Measurements from ENCODE around the gene MIPOL1.
"Not testable (repeated sequence)": the region's sequence is repeated elsewhere in the genome, so short reads cannot be mapped to it uniquely, and the experiment has no call there.

The MIPOL1 gene

DNA sequence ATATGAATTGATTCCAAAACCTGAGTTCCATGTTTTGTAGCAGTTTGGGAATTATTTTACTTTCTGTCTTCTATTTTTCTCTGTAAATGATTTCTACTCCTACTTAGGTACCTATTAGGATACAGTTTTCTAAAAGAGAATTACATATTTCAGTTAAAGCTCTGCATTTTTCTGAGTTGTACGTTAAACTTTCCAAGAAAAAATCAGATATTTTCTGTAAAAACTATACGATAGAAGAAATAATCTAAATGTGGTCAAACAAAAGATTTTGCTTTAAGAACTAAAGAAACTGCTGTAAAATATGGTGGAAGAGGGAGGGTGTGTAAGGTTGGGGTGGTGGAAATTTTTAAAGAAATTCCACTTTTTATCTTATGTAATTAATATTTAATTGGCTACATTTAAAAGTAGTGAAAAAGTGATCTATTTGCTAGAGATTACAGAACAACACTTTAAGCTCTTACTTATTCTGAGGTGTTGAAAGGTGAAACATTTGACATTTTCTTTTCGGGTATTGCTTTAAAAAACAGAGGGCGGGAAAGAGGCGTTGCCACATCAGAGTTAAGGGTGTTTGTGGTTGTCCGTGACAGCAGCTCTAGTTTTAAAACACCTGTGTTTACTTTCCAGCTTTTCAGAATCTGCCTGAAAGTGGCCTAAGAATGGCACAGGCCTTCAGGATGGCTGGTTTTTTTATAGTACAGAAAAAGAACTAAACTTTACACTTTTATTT is 187.3 kb downstream of the MIPOL1 start:
- no peak for DNase-seq

DNA sequence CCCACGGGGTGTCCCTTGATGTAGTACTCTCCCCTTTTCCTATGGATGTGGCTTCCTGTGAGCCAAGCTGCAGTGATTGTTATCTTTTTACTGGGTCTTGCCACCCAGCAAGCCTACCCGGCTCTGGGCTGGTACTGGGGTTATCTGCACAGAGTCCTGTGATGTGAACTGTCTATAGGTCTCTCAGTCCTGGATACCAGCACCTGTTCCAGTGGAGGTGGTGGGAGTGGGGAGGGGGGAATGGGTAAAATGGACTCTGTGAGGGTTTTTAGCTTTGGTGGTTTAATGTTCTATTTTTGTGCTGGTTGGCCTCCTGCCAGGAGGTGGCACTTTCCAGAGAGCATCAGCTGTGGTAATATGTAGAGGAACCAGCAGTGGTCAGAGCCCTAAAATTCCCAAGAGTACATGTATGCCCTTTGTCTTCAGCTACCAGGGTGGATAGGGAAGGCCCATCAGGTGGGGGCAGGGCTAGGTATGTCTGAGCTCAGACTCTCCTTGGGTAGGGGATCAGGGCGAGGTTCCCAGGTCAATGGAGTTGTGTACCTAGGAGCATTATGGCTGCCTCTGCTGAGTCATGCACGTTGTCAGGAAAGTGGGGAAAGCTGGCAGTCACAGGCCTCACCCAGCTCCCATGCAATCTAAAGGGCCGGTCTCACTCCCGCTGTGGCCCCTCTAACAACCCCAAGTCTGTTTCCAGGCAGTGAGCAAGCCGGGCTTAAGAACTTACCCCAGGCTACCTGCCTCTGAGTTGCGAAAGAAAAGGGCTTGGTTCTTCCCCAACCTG is 199.6 kb downstream of the MIPOL1 start:
- not testable (repeated sequence) for DNase-seq

DNA sequence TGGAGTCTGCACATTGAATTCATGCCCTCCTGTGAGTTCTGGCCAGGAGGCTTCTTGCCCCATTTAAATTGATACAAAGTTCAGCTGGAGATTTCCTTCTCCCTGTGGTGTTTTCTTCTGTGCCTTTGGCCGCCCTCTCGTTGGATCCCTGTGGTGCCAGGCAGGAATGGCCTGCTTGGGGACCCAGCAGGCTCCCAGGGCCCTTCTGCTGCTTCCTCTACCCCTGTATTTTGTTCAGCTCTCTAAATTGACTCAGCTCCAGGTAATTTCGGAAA is 200.1 kb downstream of the MIPOL1 start:
- DNase-seq: no peak

DNA sequence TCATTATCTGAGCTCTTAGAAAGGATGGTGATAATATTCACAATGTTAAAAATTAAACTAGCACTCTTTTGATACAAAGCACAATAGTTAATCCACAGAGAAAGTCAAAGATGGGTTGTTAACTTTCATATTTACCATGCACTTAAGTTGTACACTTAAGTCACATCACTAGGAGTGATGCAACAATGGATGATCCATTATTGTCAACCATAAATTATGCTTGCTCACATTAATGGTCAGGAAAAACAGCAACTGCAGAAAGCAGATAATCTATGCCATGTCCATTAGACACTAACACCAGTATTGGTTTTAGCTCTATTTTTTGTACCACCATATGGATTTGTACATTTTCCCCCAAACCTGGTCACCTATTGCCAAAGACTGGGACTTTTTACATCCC is 201.8 kb downstream of the MIPOL1 start:
- DNase-seq: no peak

DNA sequence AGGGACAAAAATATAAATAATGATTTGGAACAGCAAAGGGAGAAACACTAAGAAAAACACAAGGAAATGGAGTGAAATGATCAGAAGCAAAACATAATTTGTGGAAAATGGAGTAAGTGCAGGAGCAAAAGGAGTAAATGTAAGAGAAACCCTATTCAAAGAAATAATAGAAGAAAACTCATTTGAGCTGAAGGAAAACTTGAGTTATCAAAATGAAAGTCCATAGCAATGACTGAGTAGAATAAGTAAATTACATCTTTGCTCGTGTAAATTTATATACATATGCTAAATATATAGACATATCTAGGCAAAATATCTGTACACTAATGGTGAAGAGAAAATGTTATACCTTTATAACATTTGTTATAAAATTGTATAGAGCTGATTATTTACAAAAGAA is 203.4 kb downstream of the MIPOL1 start:
- DNase-seq: no peak

DNA sequence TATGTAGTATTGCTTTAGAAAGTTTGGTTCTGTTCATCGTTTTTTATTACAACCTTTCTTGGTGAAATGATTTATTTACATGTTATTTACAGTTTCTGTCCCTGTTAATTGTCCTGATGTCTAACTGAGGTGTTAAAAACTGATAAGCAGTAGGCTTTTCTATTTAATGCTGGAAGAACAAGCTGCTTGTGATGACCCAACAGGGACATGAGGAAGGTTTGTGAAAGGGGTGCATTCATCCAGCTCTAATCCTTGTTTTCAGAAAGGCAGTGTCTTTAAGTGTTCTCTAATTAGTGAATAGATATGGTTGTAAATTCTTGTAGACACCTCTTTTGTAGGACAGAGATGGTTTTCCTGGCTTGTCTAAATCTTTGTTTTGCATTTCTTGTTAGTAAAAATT is 205.9 kb downstream of the MIPOL1 start:
- DNase-seq: no peak

DNA sequence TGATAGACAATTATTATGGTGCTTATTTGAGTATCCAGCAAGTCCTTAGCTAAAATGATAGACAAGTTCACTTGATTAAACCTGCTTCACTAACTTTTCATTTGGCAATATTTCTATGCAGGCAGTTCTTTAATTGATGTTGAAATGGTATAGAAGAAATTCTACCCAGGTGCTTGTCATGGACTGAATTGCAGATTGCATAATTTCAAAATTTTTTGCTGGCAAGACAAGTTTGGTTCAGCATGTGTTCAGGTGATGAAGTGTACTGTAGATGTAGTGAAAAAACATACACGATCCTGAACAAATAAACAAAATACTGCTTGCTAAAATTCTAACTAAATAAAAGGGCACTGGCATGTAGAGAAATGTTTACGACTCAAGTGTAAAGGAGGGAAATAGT is 208.4 kb downstream of the MIPOL1 start:
- no peak for DNase-seq

DNA sequence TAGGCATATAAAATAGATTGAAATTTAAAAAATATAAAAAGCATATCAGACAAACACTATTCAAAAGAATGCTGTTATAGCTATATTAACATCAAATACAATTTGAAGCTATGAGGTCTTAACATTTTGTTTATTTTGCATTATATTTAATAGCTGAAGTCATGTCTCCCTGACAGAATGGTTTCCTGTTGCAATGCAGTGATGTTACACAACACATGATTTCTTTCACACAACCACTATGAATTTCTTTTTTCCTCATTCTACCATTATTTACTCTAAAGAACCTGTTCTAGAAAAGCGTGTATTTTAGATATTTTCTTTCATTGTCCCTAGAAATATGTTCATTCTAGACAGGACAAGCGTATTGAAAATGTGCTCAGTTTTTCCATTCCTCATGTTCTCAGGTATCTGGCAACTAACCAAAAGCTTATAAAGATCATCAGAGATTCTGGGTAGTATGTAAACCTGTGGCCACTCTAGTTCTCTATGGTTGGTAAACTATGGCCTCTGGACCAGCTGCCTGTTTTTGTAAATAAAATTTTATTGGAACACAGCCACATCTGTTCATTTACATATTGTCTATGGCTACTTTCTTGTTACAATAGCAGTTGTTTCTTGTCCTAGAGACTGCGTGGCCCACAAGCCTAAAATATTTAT is 213.5 kb downstream of the MIPOL1 start:
- no peak for DNase-seq

DNA sequence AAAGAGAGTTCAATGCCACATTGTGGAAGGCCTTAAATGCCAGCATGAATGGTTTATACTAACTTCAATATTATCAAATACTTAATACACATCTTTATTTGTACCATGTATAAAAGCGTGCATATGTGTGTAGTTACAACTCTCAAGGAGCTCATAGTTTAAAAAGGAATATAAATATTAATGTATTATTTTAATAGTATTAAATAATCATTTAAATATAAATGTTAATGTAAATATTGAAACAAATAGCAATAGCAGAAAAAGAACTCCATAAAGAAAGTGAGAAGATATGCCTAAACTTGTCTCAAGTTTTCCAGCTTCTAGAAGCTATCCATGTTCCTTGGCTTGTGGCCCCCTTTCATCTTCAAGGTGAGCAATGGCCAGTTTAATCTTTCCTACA is 215.3 kb downstream of the MIPOL1 start:
- DNase-seq: no peak

DNA sequence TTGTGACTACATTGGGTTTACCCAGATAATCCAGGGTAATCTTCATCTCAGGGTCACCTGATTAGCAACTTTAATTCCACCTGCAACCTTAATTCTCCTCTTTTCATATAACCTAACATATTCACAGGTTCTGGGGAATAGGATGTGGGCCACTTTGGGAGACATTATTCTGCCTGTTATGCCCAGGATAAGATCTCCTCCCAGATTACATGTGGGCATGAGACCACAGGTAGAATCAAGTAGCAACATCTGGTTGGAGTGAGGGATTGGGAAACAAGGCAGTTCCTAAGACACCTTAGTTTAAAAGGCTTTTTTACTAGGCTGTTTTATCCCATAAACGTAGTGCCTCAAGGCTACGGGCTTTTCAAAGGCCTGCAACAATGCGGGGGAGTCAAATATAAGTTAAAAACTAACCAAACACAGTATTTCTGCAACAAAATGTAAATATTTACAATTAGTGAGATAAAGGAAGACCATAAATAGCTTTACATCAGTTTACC is 215.8 kb downstream of the MIPOL1 start:
- no peak for DNase-seq

DNA sequence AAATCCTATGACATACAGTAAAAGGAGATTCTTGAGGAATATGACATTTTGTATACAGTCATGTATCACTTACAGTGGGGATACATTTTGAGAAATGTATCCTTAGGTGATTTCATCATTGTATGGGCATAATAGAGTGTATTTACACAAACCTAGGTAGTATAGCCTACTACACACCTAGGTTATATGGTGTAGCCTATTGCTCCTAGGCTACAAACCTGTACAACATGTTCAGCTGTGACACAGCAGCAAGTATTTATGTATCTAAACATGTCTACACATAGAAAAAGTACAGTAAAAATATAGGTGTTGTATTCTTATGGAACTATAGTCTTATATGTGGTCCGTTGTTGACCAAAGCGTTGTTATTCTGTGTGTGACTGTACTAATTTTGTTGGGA is 218.5 kb downstream of the MIPOL1 start:
- no peak for DNase-seq

DNA sequence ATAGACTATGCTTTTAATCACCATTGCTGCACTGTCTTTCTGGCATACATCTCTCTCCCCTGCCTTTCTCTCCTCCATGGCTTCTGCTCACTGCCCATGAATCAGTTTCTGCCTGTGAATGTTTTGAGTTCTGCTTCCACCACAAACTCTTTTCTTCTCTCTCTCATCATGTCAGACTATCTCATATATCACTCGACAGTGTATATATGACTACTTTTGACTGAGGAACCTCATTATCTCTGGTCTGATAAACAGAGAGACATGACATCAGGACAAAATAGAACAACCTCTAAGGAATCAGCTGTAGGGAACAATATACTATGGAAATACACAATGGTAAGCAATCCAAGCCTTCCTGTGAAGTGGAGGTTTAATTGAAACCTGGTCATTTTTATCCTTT is 219.4 kb downstream of the MIPOL1 start:
- no peak for DNase-seq

DNA sequence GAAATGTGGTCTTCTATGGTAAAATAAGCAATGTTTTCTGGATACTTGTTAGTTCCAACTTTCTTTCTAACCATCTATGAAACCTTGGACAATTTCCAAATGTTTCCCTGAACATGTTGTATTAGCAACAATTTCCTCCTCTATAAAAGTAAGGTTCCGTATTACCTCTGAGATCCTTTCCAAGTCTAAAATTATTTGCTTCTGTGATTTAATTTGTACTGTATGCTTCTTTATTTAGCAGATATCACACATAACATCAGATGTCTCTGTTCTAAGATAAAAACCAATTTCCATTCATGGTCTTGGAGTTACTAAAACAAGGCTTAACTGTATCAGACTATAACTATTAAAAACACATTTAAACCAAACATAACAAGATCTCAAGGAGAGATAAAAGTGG is 220.1 kb downstream of the MIPOL1 start:
- no peak for DNase-seq

DNA sequence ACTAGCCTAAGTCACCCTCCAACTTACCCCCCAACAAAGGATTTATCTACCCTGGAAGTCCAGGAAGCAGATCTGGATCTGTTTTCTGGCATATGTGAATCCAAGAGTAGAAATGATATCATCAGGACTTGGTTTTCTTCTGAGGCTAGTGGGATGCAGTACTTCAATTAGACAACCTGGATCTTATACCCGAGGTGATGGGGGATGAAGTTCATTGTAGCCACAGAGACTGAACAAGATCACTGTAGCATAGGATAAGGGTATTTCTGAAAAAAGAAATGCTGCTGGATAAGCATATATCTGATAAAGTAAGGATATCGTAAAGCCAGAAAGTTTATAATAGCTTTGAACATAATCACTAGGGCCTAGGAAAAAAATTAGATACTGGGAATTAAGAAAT is 222.9 kb downstream of the MIPOL1 start:
- DNase-seq: no peak

DNA sequence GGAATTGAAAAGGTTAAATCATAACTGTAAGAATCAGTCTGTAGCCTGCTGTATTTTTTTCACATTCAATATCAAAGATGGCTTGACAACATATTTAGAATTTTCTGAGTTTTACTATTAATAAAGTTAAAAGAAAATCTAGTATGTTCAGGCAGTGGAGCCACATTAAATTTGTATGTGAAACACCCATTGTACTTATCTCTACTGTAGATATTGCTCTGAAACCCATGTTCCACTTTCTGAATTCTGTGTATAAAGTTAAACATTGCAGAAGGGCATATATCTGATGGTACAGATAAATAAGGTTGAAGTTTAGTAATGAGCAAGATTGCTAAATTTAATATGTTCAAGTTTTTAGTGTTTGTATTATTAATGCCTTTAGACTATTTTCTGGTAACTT is 224.6 kb downstream of the MIPOL1 start:
- no peak for DNase-seq

DNA sequence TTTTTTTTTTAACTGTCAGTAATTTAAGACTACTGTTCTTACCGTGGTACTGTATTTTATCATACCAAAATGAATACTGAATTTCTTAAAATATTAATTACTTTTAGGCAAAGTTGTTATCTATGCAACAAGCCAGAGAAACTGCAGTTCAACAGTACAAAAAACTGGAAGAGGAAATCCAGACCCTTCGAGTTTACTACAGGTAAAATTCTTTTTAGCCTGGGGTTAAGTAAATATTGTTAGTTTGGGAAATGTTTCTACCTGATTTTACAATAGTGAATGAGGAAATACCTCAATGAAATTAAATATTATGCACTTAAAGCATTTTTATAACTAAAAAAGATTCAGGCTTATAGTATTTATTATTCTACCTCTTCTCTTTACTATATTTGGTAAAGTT is 225.0 kb downstream of the MIPOL1 start:
- no peak for DNase-seq

DNA sequence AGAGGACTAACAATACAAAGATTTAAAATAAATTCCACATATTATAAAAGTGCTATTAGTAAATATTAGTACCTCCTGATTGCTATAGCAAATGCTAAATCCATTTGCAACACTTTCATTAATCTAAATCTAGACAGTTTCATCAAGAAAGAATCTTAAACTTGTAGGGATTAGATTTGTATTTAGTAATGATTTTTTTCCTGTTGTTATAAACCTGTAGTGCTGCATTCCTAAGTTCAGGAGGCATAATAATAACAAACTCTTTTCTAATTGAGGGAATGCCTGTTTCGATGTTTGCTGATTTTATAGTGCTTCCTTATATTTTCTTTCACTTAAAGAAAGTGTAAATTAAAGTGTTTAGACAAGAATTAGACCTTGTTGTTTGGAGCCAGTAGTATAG is 231.2 kb downstream of the MIPOL1 start:
- no peak for DNase-seq

DNA sequence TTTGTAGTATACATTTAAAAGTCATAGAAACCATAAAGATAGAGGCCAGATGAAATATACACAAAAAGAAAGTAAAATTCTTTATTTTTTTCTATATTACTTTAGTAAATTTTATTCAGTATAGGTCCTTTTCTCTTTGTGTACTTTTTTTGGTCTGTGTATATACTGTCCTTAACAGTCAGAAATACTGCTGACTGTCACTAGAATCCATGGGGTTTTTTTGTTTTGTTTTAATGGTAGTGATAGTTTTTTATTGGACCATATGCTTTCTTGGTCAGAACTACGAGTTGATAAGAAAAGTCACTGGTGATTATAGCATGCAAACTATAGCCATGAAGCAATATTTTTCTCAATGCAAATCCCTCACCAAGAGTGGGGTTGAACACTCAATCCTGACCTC is 231.9 kb downstream of the MIPOL1 start:
- DNase-seq: no peak

DNA sequence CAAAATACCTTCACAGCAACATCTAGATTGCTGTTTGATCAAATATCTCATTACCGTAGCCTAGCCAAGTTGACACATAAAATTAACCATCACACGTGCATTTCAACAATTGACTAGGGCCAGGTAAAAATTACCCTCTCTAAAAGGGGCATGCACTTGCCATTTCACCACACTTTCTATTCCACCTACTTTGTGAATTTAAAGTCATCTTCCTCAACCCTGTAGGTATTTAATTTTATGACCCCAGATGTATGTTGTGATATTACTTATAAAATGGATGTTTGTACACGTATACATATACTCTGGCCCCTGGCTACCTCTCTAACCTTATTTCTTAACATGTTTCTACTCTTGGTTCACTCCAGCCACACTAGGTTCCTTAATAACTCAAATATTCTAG is 237.1 kb downstream of the MIPOL1 start:
- no peak for DNase-seq

DNA sequence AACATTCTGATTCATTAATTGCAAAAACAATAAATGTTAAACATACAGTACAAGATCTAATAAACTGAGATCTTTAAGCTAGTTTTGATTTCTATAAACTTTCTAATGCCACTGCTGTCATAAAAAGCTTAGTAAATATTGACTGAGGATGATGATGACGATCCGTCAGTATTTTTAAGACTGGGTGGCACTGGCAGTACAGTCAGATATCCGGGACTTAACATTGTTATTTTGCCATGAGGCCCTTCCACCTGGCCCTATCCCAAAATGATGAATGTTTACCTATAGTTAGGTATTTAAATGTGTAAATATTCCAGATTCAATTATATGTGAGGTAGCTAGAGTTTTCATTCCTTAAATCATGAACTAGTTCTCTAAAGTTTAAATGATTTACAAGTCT is 238.8 kb downstream of the MIPOL1 start:
- no peak for DNase-seq

DNA sequence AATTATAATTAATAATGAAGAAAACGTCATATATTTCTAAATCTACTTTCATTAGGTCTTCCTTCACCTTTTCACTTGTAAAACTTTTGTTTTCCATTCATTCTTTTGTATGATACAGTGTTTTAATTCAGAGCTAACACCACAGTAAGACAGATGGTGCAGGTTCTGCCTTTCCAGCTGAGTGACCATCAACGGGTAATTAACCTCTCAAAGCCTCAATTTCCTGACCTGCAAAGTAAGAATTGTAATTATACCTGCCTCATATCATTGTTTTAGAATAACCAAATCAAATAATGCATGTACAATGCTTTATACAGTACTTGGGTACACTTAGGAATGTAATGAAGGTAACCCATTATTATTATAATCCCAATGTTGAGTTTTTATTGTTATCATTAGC is 239.8 kb downstream of the MIPOL1 start:
- DNase-seq: no peak

DNA sequence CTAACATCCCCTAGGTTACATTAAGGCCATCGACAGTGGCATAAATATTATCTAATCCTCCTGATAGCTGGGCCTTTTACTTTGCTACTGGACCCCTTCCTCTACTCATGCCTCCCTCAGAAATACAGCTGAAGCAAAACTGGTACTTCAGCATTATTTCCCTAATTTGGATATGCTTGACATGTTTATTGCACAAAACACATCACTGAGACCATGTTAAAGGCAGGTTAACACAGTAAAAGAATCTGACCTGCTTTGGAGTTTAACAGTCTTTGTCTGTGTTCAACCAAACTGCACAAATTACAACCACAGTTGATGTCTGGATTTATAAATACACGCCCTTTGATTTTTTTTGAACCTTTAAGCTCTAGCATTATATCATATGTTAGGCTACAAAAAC is 240.7 kb downstream of the MIPOL1 start:
- DNase-seq: no peak

DNA sequence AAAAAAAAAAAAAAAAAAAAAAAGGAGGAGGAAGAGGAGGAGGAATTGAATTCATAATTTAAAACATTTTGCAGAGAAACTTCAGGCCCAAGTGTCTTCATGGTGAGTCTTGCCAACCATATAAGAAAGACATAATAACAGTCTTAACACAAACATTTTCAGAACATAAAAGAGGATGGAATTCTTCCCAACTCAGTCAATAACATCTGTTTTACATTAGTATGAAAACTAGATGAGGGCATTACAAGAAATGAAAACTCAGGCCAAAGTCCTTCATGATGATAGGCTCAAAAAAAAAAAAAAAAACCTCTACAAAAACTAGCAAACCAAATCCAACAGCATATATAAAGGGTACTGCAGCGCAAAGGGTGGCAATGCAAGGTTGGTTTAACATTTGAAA is 245.7 kb downstream of the MIPOL1 start:
- no peak for DNase-seq
